HepG2 (cell line): Measurements from ENCODE around the gene SAMD4B. TPM values are rescaled to one million over a fixed set of nuclear protein-coding genes. Genes with fewer than 3 reads are reported as not detected.

Experiments used
- ATAC-seq: fragments of 200-7000 bp; cut with Tn5 transposase; 3 replicates; pipeline ENCODE4 v1.9.1; 2020; ENCODE audit warnings: mild to moderate bottlenecking, moderate library complexity
- BruUV-seq: library from RNA; stranded (reverse); fragments of 400-500 nt; replicated peaks from 2 replicates; lab custom pipeline; 2021; lab: Mats Ljungman, UMichigan
- CTCF ChIA-PET: fragments of 300-600 bp; formaldehyde crosslinking; extraction: SDS; loops from one replicate; lab custom pipeline; 2021; ENCODE audit warnings: low total read pairs, inconsistent platforms, low intra/inter-chr PET ratio; lab: Yijun Ruan, JAX
- POLR2A ChIA-PET: fragments of 350-600 bp; sonication (Branson Sonifier 250); formaldehyde crosslinking; loops from one replicate; lab custom pipeline; 2020; ENCODE audit warnings: antibody characterized with exemption, inconsistent platforms; lab: Yijun Ruan, JAX
- DNase-seq: peaks from one replicate; pipeline ENCODE4 v3.0.0-alpha.2; 2015; ENCODE audit warnings: low spot score
- FAIRE-seq: peaks from 3 replicates; lab custom pipeline; 2011; peaks lifted over from hg19 to GRCh38; lab: Jason Lieb, UNC
- H2AFZ ChIP-seq: one replicate; pipeline ENCODE4 v1.6.1; 2011; ENCODE audit warnings: low read length, inconsistent platforms
- H3K27ac ChIP-seq: fragments of 300-600 bp; 3 replicates; pipeline ENCODE4 v1.8.0; 2011; ENCODE audit warnings: mixed run types, mild to moderate bottlenecking, mixed read lengths, low read length, inconsistent platforms; ENCODE audit not compliant: insufficient read depth; ENCODE audit errors: extremely low read length
- H3K27me3 ChIP-seq, 2 experiments: fragments of 200-600 bp in 1 of 2; 2 replicates in 1 of 2; 3 replicates in 1 of 2; pipeline versions ENCODE4 v1.6.0 to v1.8.0; 2011; ENCODE audit warnings: low read length in 2 of 2, mild to moderate bottlenecking in 2 of 2, moderate library complexity in 2 of 2, inconsistent platforms in 1 of 2; ENCODE audit not compliant: insufficient read depth in 2 of 2, control insufficient read depth in 1 of 2
- H3K36me3 ChIP-seq, 2 experiments: fragments of 200-600 bp in 1 of 2; replicated peaks in 1 of 2; 2 replicates in 1 of 2; 3 replicates in 1 of 2; pipeline versions ENCODE4 v1.5.1 to v1.8.0; 2011; ENCODE audit warnings: low read length in 2 of 2, inconsistent platforms in 1 of 2; ENCODE audit not compliant: insufficient read depth in 2 of 2, control insufficient read depth in 1 of 2
- H3K4me1 ChIP-seq: 2 replicates; pipeline ENCODE4 v1.5.1; 2012; ENCODE audit warnings: low read length, inconsistent platforms; ENCODE audit not compliant: insufficient read depth
- H3K4me2 ChIP-seq: 2 replicates; pipeline ENCODE4 v1.6.0; 2011; ENCODE audit warnings: low read depth, low read length, inconsistent platforms
- H3K4me3 ChIP-seq, 3 experiments: fragments of 200-600 bp in 1 of 3; sonication (generic), shearing (Covaris generic) in 1 of 3; replicated peaks in 1 of 3; 2 replicates each; pipeline ENCODE4 v1.5.1; 2011 to 2016; ENCODE audit warnings: low read length in 3 of 3, inconsistent platforms in 2 of 3, low read depth in 2 of 3, mild to moderate bottlenecking in 2 of 3, control low read depth in 1 of 3, mixed read lengths in 1 of 3; ENCODE audit not compliant: insufficient read depth in 1 of 3
- H3K79me2 ChIP-seq: one replicate; pipeline ENCODE4 v1.6.1; 2011; ENCODE audit warnings: low read length, inconsistent platforms; ENCODE audit not compliant: insufficient read depth
- H3K9ac ChIP-seq: 2 replicates; pipeline ENCODE4 v1.6.0; 2011; ENCODE audit warnings: mild to moderate bottlenecking, low read depth, low read length, inconsistent platforms; ENCODE audit not compliant: insufficient read depth
- H3K9me3 ChIP-seq: 2 replicates; pipeline ENCODE4 v1.5.1; 2012; ENCODE audit warnings: mild to moderate bottlenecking, low read length
- H4K20me1 ChIP-seq: 2 replicates; pipeline ENCODE4 v1.6.0; 2011; ENCODE audit warnings: inconsistent platforms, mild to moderate bottlenecking, low read length, moderate library complexity; ENCODE audit not compliant: insufficient read depth
- CEBPG ChIP-seq: IDR thresholded peaks from 2 replicates; pipeline ENCODE4 v1.6.1; 2016
- HNRNPK ChIP-seq: fragments of 200-400 bp; formaldehyde crosslinking; IDR thresholded peaks from 2 replicates; pipeline ENCODE4 v1.6.1; 2018; ENCODE audit warnings: low read length, low read depth, moderate library complexity, mild to moderate bottlenecking; ENCODE audit not compliant: poor library complexity, severe bottlenecking
- HOXA9 ChIP-seq: sonication (generic); formaldehyde crosslinking; IDR thresholded peaks from 2 replicates; pipeline ENCODE4 v1.8.1; 2022; ENCODE audit warnings: missing genetic modification reagents, mild to moderate bottlenecking, moderate library complexity, borderline replicate concordance
- MAFF ChIP-seq: IDR thresholded peaks from 2 replicates; pipeline ENCODE4 v1.6.1; 2011; ENCODE audit warnings: low read depth, low read length, improper control_type of control experiment
- MAFK ChIP-seq, 2 experiments: IDR thresholded peaks in 1 of 2; conservative IDR thresholded peaks in 1 of 2; 2 replicates each; pipeline ENCODE4 v1.6.1; 2011; ENCODE audit warnings: improper control_type of control experiment in 2 of 2, low read length in 2 of 2
- PHF20 ChIP-seq: sonication (generic); formaldehyde crosslinking; IDR thresholded peaks from 2 replicates; pipeline ENCODE4 v1.5.0; 2020; ENCODE audit warnings: mild to moderate bottlenecking, missing genetic modification reagents
- RBAK ChIP-seq: sonication (generic); formaldehyde crosslinking; IDR thresholded peaks from 2 replicates; pipeline ENCODE4 v1.5.1; 2020; ENCODE audit warnings: mild to moderate bottlenecking, missing genetic modification reagents
- ZNF326 ChIP-seq: sonication (generic); formaldehyde crosslinking; IDR thresholded peaks from 2 replicates; pipeline ENCODE4 v1.4.0; 2020; ENCODE audit warnings: missing genetic modification reagents, borderline replicate concordance
- ZNF33A ChIP-seq: sonication (generic); formaldehyde crosslinking; IDR thresholded peaks from 2 replicates; pipeline ENCODE4 v1.5.1; 2020; ENCODE audit warnings: missing genetic modification reagents, mild to moderate bottlenecking, moderate library complexity, borderline replicate concordance
- ZNF556 ChIP-seq: sonication (generic); formaldehyde crosslinking; IDR thresholded peaks from 2 replicates; pipeline ENCODE4 v1.4.0; 2020; ENCODE audit warnings: mild to moderate bottlenecking, missing genetic modification reagents, borderline replicate concordance
- ZNF564 ChIP-seq: sonication (generic); formaldehyde crosslinking; IDR thresholded peaks from 2 replicates; pipeline ENCODE4 v1.8.1; 2023; ENCODE audit warnings: mild to moderate bottlenecking, missing genetic modification reagents
- ZNF746 ChIP-seq: sonication (generic); formaldehyde crosslinking; IDR thresholded peaks from 2 replicates; pipeline ENCODE4 v1.8.0; 2022; ENCODE audit warnings: mild to moderate bottlenecking, missing genetic modification reagents
- WGBS: methylation state at CpG from one replicate; pipeline ENCODE4 v1.1.6; 2017; ENCODE audit warnings: low lambda C conversion rate; 5-methylcytosine and 5-hydroxymethylcytosine counted together
- in situ Hi-C: cut with HindIII; loops from 2 replicates; pipeline ENCODE4 v1.10.0; 2017; ENCODE audit warnings: low pct_unique_long_range_greater_than_20kb; ENCODE audit not compliant: extremely low pct_ligation_motif_present
- intact Hi-C: fragments of 100-400 bp; cut with micrococcal nuclease; formaldehyde crosslinking; loops from one replicate; pipeline ENCODE4 v1.10.0; 2022; ENCODE audit not compliant: unreplicated experiment
- polyA plus RNA-seq, 8 experiments: library from polyadenylated mRNA; depleted of rRNA in 3 of 8; stranded (reverse) in 7 of 8; unstranded in 1 of 8; fragments of >200 nt; fragmentation: Illumina TruSeq in 4 of 8; extraction: Trizol in 4 of 8; gene quantifications; 2 replicates each; pipeline versions ENCODE4 v1.2.1 to v1.2.3, GENCODE V29; 2011 to 2016; ENCODE audit warnings: low read depth in 4 of 8, missing spikeins in 1 of 8, mixed read lengths in 1 of 8; ENCODE audit not compliant: insufficient read depth in 1 of 8
- total RNA-seq, 5 experiments: library from RNA; depleted of rRNA; stranded (reverse); fragments of >200 nt; fragmentation: Illumina TruSeq; extraction: Trizol; gene quantifications; 2 replicates each; pipeline ENCODE4 v1.2.3, GENCODE V29; 2016; ENCODE audit warnings: low read depth in 1 of 5

SAMD4B gene
- total and polyA plus RNA-seq, 2 of the 13 experiments (the other 11 are each of a cell fraction or from before 2014, with no cell fraction given), result 26.0 to 31.8 TPM

- no peak overlapping the region for H3K4me3 ChIP-seq
- BruUV-seq, result no TSS peak
- intact Hi-C loops, result no loop called here
- ATAC-seq (no peak), FAIRE-seq (no peak)
- no peaks in the 10 kb centered on the region for H3K79me2 ChIP-seq
- peaks cover 7 to 8% of the 10 kb centered on the region in 2 experiments; a peak in 4 of 5 replicates for H3K36me3 ChIP-seq
- H3K9me3 ChIP-seq, result no peaks in the 10 kb centered on the region
- WGBS, result 95% methylated on average over 7 of the region's 15 CpGs
- peaks cover 13% of the 10 kb centered on the region; the same call in 1 of the 2 replicates for H3K4me1 ChIP-seq
- TF ChIP-seq ZNF326 (CRISPR knock-in tag) (no peak), RBAK (CRISPR knock-in tag) (no peak), ZNF33A (CRISPR knock-in tag) (no peak), PHF20 (CRISPR knock-in tag) (no peak)
- TF ChIP-seq, all 625 proteins: peak for 0
- in situ Hi-C loops, result no loop called here
- Histone ChIP-seq H2AFZ (no peak overlapping the region), H4K20me1 (no peaks in the 10 kb centered on the region), H3K4me2 (no peak overlapping the region), H3K27me3 (no peaks in the 10 kb centered on the region), H3K27ac (no peak overlapping the region), H3K9ac (no peak overlapping the region)
- POLR2A ChIA-PET, result interaction anchor here (3.2 kb wide), 1 partner anchor 15 kb away, joined by 14 read pairs; the partner anchor contains the start of gene RPS16
- DNase-seq, result no peak
- CTCF ChIA-PET, result no interaction called here
Observed at GRCh38 chr19:39420769-39421168, 78.5 kb downstream of the SAMD4B start.

- no peak overlapping the region for H2AFZ ChIP-seq
- TF ChIP-seq HNRNPK (no peak), MAFK (conservative IDR thresholded peaks at IDR 0.05 in 1 of 2, IDR thresholded peaks at IDR 0.05 in 1 of 2; ENCODE audit: low read length in 2 of 2) (peak; percentile 52 to 71; a peak in 3 of 4 replicates), CEBPG (CRISPR knock-in tag) (no peak), HOXA9 (CRISPR knock-in tag) (no peak), ZNF556 (no peak), ZNF746 (CRISPR knock-in tag) (no peak), MAFF (peak; percentile 42; the same call in 1 of the 2 replicates), ZNF564 (no peak)
- intact Hi-C loops (no loop called here), in situ Hi-C loops (no loop called here)
- DNase-seq, result no peak
- CTCF ChIA-PET, result no interaction called here
- H3K4me3 ChIP-seq, result no peak overlapping the region
- no peaks in the 10 kb centered on the region for H3K27me3 ChIP-seq
- peaks cover 7 to 8% of the 10 kb centered on the region in 2 experiments; a peak in 4 of 5 replicates for H3K36me3 ChIP-seq
- H3K79me2 ChIP-seq, result no peaks in the 10 kb centered on the region
- H4K20me1 ChIP-seq, result no peaks in the 10 kb centered on the region
- no TSS peak for BruUV-seq
- FAIRE-seq, result no peak
- H3K9ac ChIP-seq, result no peak overlapping the region
- no peak overlapping the region for H3K27ac ChIP-seq
- POLR2A ChIA-PET, result interaction anchor here (3.2 kb wide), 1 partner anchor 13 kb away, joined by 14 read pairs; the partner anchor contains the start of gene RPS16
- H3K4me1 ChIP-seq, result 0 out of 2 replicates have a peak, but pooled peaks cover under 1% of the 10 kb centered on the region
- WGBS, result 90% methylated on average over 5 of the region's 5 CpGs
- no peak for ATAC-seq
- H3K4me2 ChIP-seq, result no peak overlapping the region
- H3K9me3 ChIP-seq, result no peaks in the 10 kb centered on the region
Observed at GRCh38 chr19:39422020-39422419, 79.8 kb downstream of the SAMD4B start.
